NCI-H2107 treated with DMSO at 0.1 percent for 48 hours (cell line): ENCODE data around the gene PDZD11.
"Not testable (repeated sequence)": the region's sequence is repeated elsewhere in the genome, so short reads cannot be mapped to it uniquely, and the experiment has no call there.

Experiments
- DNase-seq: peaks from one replicate; lab custom pipeline; 2025; ENCODE audit not compliant: unreplicated experiment; lab: John Stamatoyannopoulos, UW

Gene PDZD11

DNA sequence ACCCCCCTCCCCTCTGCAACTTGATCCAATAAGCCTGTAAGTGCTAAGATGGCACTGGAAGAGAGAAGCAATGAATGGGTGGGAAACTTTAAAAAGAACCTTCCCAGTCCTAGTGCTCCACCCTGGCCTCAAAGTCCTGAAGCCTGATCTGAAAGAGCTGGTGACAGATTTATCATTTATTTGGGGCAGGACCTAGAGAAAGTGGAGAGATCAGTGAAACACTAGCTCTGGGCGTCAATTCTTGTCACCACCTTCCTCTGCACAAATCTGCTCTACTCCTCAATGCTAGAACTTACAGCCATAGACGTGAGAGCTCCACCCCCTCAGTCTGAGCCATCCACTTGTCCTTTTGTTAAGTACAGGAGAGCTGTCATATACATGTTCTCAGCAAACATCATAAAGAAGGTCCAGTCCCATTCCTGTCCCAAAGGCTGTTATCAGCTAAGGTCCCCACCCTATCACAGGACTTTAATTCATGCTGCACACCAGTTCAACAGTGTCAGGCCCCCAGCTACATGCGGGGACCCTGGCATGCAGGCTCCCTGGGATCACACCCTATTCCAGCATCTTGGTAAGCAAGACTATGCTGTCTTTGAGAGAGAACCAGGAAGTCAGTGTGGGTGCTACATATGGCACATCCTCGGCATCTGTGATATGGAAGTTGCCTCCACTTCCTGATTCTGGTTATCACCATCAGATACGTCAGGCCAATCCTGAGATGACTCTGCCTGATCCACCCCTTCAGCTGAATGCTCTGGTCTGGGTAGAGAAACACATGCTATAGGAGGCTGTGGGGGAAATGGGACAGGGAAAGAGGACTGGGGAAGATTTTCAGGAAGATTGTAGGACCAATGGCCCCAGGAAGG, 32.1 kb downstream of the PDZD11 start:
- DNase-seq, result no peak

DNA sequence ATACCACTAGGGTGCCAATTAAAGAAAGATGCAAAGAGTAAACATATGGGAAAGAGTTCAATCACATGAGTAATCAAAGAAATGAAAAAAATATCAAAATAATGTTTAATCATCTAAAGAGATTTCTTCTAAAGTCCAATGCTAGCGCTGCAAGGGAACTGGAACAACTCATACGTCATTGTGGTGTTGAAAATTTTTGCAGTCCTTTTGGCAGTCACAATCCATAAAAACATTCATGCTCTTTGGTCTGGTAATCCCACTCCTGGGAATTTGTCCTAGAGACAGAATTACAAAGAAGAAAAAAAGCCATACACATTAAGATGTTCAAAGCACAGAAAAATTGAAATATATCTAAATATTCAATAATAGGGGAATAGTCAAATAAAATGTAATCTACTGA, 34.3 kb downstream of the PDZD11 start:
- no peak for DNase-seq

DNA sequence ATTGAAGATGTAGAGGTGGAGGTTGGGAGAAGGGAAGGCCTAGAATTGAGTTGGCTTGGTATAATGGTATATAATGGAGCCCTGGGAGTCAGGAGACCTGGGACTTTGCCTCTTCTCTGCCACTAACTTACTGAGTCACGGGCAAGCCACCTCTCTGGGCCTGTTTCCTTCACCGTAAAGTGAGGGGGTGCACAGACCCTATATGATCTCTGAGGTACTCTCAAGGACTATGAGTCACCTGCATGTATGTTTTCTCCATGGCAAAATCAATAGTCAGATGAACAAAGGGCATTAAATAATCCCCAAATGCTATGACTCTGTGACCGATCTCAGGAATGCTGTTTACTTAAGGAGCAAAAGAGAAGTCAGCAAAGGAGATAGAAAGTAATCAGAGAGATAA, 34.8 kb downstream of the PDZD11 start:
- DNase-seq, result no peak

DNA sequence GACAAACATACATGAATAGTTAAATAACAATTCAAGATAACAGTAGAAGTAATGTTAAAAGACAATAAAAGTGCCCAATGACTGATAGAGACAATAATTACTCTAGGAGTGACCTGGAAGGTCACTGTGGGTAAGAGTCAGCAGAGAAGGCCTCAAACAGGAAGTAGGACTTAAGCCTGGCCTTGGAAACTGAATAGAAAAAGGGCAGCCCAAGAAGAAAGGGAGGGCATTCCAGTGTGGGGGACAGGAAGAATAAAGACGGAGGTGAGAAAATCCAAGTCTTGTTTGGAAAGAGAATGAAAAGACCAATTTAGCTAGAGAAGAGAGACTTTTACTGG, 35.7 kb downstream of the PDZD11 start:
- DNase-seq, result no peak

DNA sequence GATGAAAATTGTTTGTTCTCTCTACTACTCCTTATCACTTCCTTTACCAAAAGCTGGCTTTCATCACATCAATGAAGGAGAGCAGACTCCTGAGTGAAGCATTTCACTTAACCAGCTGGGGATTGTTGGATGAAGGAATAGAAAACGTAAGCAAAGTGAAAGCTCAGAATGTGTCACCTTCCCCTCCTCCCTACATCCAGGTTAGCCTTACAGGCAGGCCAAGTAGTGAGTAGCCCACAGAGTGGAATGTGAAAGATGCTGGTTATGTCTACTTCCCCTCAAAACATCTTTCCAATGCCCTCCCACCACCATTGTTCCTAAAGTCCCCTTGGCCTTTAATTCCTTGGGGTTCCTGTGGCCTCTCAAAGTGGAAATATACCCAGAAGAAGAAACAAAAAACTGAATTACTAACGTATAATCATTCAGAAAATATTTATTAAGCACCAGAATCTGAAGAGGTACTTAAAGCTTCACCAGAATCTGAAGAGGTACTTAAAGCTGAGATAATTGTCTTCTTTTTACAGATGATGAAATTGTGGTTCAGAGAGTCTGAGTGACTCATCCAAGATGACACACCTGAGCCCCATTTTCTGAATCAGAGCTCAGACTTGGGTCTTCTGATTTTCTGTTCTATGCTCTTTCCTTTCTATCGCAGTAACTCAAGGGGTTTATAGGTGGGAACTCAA, 36.2 kb downstream of the PDZD11 start:
- no peak for DNase-seq

DNA sequence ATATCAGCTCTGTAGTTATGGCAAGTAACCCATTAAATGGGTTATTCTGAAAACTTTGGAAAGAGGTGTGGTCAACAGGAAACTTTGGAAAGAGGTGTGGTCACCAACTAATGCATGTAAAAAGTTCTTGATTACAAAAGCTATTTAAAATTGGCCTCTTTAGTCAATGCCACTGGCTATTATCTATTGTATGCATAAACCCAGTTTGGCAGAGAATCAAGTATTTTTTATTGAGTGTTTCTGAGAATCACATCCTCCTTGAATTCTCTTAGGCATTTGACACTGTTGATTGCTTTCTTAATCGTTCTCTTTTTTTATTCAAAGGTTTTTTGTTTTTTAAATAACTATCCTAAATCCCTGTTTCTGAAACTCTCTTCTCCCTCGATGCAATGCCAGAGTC, 37.2 kb downstream of the PDZD11 start:
- no peak for DNase-seq

DNA sequence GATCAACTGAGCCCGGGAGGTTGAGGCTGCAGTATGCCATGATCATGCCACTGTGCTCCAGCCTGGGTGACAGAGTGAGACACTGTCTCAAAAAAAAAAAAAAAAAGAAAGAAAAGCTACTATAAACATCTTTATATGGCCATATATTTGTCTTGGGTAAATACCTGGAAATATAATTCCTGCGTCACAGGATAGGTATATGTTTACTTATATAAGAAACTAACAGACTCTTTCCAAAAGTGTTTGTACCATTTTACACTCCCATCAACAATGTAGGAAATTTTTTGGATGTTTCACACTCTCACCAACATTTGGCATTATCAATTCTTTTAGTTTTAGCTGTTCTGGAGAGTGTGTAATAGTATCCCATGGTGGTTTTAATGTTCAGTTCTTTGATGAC, 42.5 kb downstream of the PDZD11 start:
- no peak for DNase-seq

DNA sequence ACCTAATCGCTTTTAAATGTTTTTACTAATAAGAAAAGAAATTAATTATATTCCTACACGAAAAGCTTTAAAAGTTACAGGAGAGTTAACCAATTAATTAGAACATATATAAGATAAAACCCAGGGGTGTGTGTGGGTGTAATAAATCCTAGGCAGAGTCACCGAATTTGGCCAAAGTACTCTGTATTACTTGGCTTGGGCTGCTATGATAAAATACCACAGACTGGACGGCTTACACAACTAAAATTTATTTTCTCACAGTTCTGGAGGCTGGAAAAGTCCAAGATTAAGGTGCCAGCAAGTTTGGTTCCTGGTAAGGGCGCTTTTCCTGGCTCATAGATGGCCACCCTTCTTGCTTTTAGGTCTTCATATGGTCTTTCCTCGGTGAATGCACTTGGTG, 44.8 kb downstream of the PDZD11 start:
- no peak for DNase-seq

DNA sequence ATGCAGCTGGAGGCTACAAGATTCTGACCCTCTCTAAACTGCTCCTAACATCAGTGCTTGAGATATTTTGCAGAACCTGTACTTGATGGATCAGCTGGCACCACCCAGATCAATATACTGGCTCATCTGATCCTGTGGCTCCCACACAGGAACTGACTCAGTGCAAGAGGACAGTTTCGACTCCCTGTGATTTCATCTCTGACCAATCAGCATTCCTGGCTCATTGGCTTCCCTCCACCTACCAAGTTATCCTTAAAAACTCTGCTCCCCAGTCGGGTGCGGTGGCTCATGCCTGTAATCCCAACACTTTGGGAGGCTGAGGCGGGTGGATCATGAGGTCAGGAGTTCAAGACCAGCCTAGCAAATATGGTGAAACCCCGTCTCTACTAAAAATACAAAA, 46.1 kb downstream of the PDZD11 start:
- not testable (repeated sequence) for DNase-seq

DNA sequence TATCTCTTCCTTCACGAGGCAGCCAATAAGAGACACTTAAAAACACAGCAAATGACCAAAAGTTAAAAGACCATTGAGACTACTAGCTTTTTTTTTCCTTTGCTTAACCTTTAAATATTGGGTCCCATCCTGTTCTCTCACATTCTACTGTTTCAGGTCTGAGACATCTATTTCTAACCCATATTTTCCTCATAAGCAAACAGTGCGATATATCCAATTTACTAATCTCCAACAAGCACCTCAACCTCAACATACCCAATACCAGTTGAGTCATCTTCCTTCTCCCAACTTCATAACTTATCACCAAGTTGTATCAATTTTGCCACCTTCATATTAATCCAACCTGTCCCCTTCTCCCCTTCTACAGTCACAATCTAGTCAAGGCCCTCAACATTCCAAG, 48.2 kb downstream of the PDZD11 start:
- no peak for DNase-seq

DNA sequence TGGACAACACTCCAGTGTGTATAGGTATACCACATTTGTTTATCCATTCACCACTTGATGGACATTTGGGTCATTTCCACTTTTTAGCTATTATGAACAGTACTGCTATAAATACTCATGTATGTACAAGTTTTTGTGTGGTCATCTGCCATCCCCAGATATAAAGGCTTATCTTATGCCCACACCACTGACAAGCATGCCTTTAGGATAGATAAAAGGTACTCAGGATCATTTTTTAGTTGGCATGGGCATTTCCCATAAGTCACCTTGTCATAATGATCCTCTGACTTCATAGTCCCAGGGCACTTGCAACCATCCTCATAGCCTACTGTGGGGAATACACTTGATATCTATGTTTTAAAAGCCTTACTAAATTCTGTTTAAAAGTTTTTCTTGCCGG, 49.0 kb downstream of the PDZD11 start:
- no peak for DNase-seq
